K562 (cell line): ENCODE results near the gene WNT7B. TPM values are rescaled to one million over a fixed set of nuclear protein-coding genes. Genes with fewer than 3 reads are reported as not detected.

Source experiments
- ATAC-seq: fragments of 200-7000 bp; cut with Tn5 transposase; 3 replicates; pipeline ENCODE4 v1.9.1; 2020; ENCODE audit warnings: moderate library complexity
- BruUV-seq: library from RNA; stranded (reverse); fragments of 400-500 nt; replicated peaks from 2 replicates; lab custom pipeline; 2021; lab: Mats Ljungman, UMichigan
- CTCF ChIA-PET: fragments of 300-600 bp; formaldehyde crosslinking; extraction: SDS; loops from one replicate; lab custom pipeline; 2021; ENCODE audit warnings: low intra/inter-chr PET ratio; lab: Yijun Ruan, JAX
- POLR2A ChIA-PET: fragments of 300-600, 350-650 bp; sonication (Branson Sonifier 250); formaldehyde crosslinking; extraction: SDS; loops from one replicate; lab custom pipeline; 2021; ENCODE audit warnings: antibody characterized with exemption, inconsistent platforms; lab: Yijun Ruan, JAX
- DNase-seq, 4 experiments: peaks; one replicate each; pipeline versions ENCODE4 v3.0.0 to v3.0.0-alpha.2; 2011 to 2018; ENCODE audit warnings: low spot score in 3 of 4, mixed read lengths in 3 of 4; ENCODE audit errors: extremely low read depth in 1 of 4
- FAIRE-seq: peaks from 2 replicates; lab custom pipeline; 2011; peaks lifted over from hg19 to GRCh38; lab: Jason Lieb, UNC
- H2AFZ ChIP-seq: 2 replicates; pipeline ENCODE4 v1.6.0; 2011; ENCODE audit warnings: low read depth, low read length, control low read depth, inconsistent platforms
- H3K27ac ChIP-seq: fragments of 200-600 bp; 3 replicates; pipeline ENCODE4 v1.8.0; 2011; ENCODE audit warnings: low read depth, mild to moderate bottlenecking, control low read depth, inconsistent platforms, low read length, moderate library complexity, mixed read lengths; ENCODE audit errors: extremely low read depth
- H3K27me3 ChIP-seq, 2 experiments: fragments of 300-600 bp in 1 of 2; 2 replicates in 1 of 2; 3 replicates in 1 of 2; pipeline versions ENCODE4 v1.6.0 to v1.8.0; 2011; ENCODE audit warnings: inconsistent platforms in 2 of 2, low read length in 2 of 2, mild to moderate bottlenecking in 1 of 2, mixed read lengths in 1 of 2, moderate library complexity in 1 of 2; ENCODE audit not compliant: control insufficient read depth in 2 of 2, insufficient read depth in 2 of 2
- H3K36me3 ChIP-seq: fragments of 300-600 bp; 3 replicates; pipeline ENCODE4 v1.8.0; 2011; ENCODE audit warnings: mild to moderate bottlenecking, low read length, inconsistent platforms; ENCODE audit not compliant: control insufficient read depth, insufficient read depth
- H3K4me1 ChIP-seq, 2 experiments: fragments of 200-600 bp in 1 of 2; replicated peaks in 1 of 2; 2 replicates in 1 of 2; 3 replicates in 1 of 2; pipeline versions ENCODE4 v1.5.1 to v1.8.0; 2011; ENCODE audit warnings: inconsistent platforms in 2 of 2, low read length in 2 of 2, mild to moderate bottlenecking in 1 of 2, mixed read lengths in 1 of 2, moderate library complexity in 1 of 2; ENCODE audit not compliant: control insufficient read depth in 2 of 2, insufficient read depth in 2 of 2
- H3K4me2 ChIP-seq: 2 replicates; pipeline ENCODE4 v1.6.1; 2011; ENCODE audit warnings: low read length, control low read depth, inconsistent platforms, mixed read lengths; ENCODE audit not compliant: insufficient read depth
- H3K4me3 ChIP-seq: fragments of 200-600 bp; sonication (generic), shearing (Covaris generic); 2 replicates; pipeline ENCODE4 v1.5.1; 2016; ENCODE audit warnings: control low read depth, inconsistent platforms
- H3K79me2 ChIP-seq: fragments of 200-600 bp; 3 replicates; pipeline ENCODE4 v1.8.0; 2011; ENCODE audit warnings: low read length, inconsistent platforms; ENCODE audit not compliant: control insufficient read depth, insufficient read depth
- H3K9ac ChIP-seq, 2 experiments: 2 replicates each; pipeline versions ENCODE4 v1.6.0 to v1.6.1; 2011; ENCODE audit warnings: low read depth in 2 of 2, low read length in 2 of 2, control low read depth in 1 of 2, inconsistent platforms in 1 of 2, mild to moderate bottlenecking in 1 of 2, mixed read lengths in 1 of 2; ENCODE audit not compliant: insufficient read depth in 1 of 2
- H3K9me1 ChIP-seq: one replicate; pipeline ENCODE4 v1.6.0; 2011; ENCODE audit warnings: inconsistent platforms, mild to moderate bottlenecking, low read length, moderate library complexity; ENCODE audit not compliant: control insufficient read depth, insufficient read depth
- H3K9me3 ChIP-seq: replicated peaks from 2 replicates; pipeline ENCODE4 v1.5.1; 2011; ENCODE audit warnings: low read depth, low read length, inconsistent platforms; ENCODE audit not compliant: control insufficient read depth, insufficient read depth
- H4K20me1 ChIP-seq: replicated peaks from 2 replicates; pipeline ENCODE4 v1.6.1; 2011; ENCODE audit warnings: low read length, inconsistent platforms, mixed read lengths; ENCODE audit not compliant: control insufficient read depth, insufficient read depth
- BDP1 ChIP-seq: IDR thresholded peaks from 3 replicates; pipeline ENCODE4 v1.6.1; 2011; ENCODE audit not compliant: insufficient read length, insufficient read depth
- BRCA1 ChIP-seq, 2 experiments: fragments of 450-650 bp in 1 of 2; sonication (generic) in 1 of 2; formaldehyde crosslinking in 1 of 2; IDR thresholded peaks; 2 replicates each; pipeline versions ENCODE4 v1.5.0 to v1.6.1; 2017 to 2020; ENCODE audit warnings: mild to moderate bottlenecking in 1 of 2, missing genetic modification reagents in 1 of 2
- FOXA1 ChIP-seq: fragments of 450-650 bp; IDR thresholded peaks from 2 replicates; pipeline ENCODE4 v1.6.1; 2016; ENCODE audit warnings: mild to moderate bottlenecking, borderline replicate concordance
- WGBS: fragments of 100-300 bp; shearing (Covaris generic); methylation state at CpG from one replicate; pipeline ENCODE4 v1.1.6; 2016; ENCODE audit warnings: low coverage, mixed read lengths; ENCODE audit not compliant: insufficient coverage; ENCODE audit errors: missing lambda C conversion rate; 5-methylcytosine and 5-hydroxymethylcytosine counted together
- in situ Hi-C: fragments of 300-500 bp; cut with MboI; formaldehyde crosslinking; loops from 4 replicates; pipeline ENCODE4 v1.15.0; 2018; ENCODE audit warnings: inconsistent platforms, mixed read lengths
- intact Hi-C: fragments of 100-400 bp; cut with micrococcal nuclease; formaldehyde crosslinking; loops from 2 replicates; pipeline ENCODE4 v1.14.2; 2022
- polyA plus RNA-seq, 8 experiments: library from polyadenylated mRNA; depleted of rRNA in 4 of 8; stranded (reverse) in 5 of 8; unstranded in 3 of 8; fragments of >200 nt; fragmentation: Nextera tagmentation in 2 of 8; fragmentation: Illumina TruSeq in 1 of 8; extraction: Ambion mirVana in 2 of 8; extraction: Trizol in 1 of 8; gene quantifications; 2 replicates each; pipeline versions ENCODE4 v1.2.1 to v1.2.3, GENCODE V29; 2011 to 2014; ENCODE audit warnings: inconsistent platforms in 1 of 8, missing spikeins in 1 of 8
- total RNA-seq, 7 experiments: library from RNA; depleted of rRNA in 6 of 7; stranded (reverse); fragments of >200 nt in 6 of 7; fragmentation: Illumina TruSeq in 2 of 7; extraction: Trizol in 2 of 7; gene quantifications; 2 replicates each; pipeline versions ENCODE4 v1.2.1 to v1.2.3, GENCODE V29; 2011 to 2021; ENCODE audit warnings: low replicate concordance in 1 of 7

Gene WNT7B
- total and polyA plus RNA-seq, 9 of the 15 experiments (the other 6 are each of a cell fraction or from before 2014, with no cell fraction given), result not detected

- no TSS peak for BruUV-seq
- Histone ChIP-seq H3K9ac (no peak overlapping the region), H4K20me1 (0 out of 2 replicates have a peak, but pooled peaks cover 2% of the 10 kb centered on the region), H2AFZ (no peak overlapping the region), H3K9me1 (no peaks in the 10 kb centered on the region), H3K9me3 (no peaks in the 10 kb centered on the region), H3K27ac (no peak overlapping the region), H3K36me3 (no peaks in the 10 kb centered on the region)
- in situ Hi-C loops, result no loop called here
- no peak for DNase-seq
- 7% methylated on average over 16 of the region's 35 CpGs for WGBS
- POLR2A ChIA-PET, result no interaction called here
- no peak for TF ChIP-seq BRCA1 (IDR thresholded peaks at IDR 0.05)
- no peak for TF ChIP-seq BRCA1 (CRISPR knock-in tag; IDR thresholded peaks at IDR 0.05)
- TF ChIP-seq BDP1, result no peak
- no peak for TF ChIP-seq FOXA1
- TF ChIP-seq, all 486 proteins: peak for 0
- Histone ChIP-seq H3K4me1 (no peaks in the 10 kb centered on the region; a peak in 1 of 5 replicates), H3K79me2 (no peaks in the 10 kb centered on the region), H3K27me3 (peaks cover 0 to 18% of the 10 kb centered on the region in 2 experiments; a peak in 3 of 5 replicates), H3K4me3 (no peak overlapping the region), H3K4me2 (no peak overlapping the region)
- CTCF ChIA-PET, result no interaction called here
- ATAC-seq (no peak), FAIRE-seq (no peak)
- intact Hi-C loops, result no loop called here
Observed at GRCh38 chr22:45918459-45919370, 58.2 kb downstream of the WNT7B start.
